Immature natural killer cell (primary cell): Measurements from ENCODE around the gene KRTAP10-9. TPM values are rescaled to one million over a fixed set of nuclear protein-coding genes. Genes with fewer than 3 reads are reported as not detected.
"Not testable (repeated sequence)": the region's sequence is repeated elsewhere in the genome, so short reads cannot be mapped to it uniquely, and the experiment has no call there.

Experiments used
- DNase-seq, 3 donors: peaks; one replicate each; pipeline ENCODE4 v3.0.0; 2022; ENCODE audit warnings: mixed read lengths in 1 of 3
- H3K27ac Mint-ChIP-seq, 6 donors: one replicate each; pipeline ENCODE4 v1.8.0; 2020; ENCODE audit warnings: mixed read lengths in 6 of 6, mild to moderate bottlenecking in 5 of 6, inconsistent platforms in 4 of 6, moderate library complexity in 3 of 6
- H3K27me3 Mint-ChIP-seq, 3 donors: one replicate each; pipeline ENCODE4 v1.8.0; 2020 to 2021; ENCODE audit warnings: low read depth in 3 of 3, mild to moderate bottlenecking in 3 of 3, mixed read lengths in 3 of 3, moderate library complexity in 3 of 3, inconsistent platforms in 1 of 3
- H3K36me3 Mint-ChIP-seq, 3 donors: one replicate each; pipeline ENCODE4 v1.8.0; 2020; ENCODE audit warnings: mixed read lengths in 3 of 3, inconsistent platforms in 2 of 3, mild to moderate bottlenecking in 2 of 3
- H3K4me1 Mint-ChIP-seq, 2 donors: one replicate each; pipeline ENCODE4 v1.8.0; 2020; ENCODE audit warnings: inconsistent platforms in 2 of 2, mild to moderate bottlenecking in 2 of 2, mixed read lengths in 2 of 2, moderate library complexity in 1 of 2
- H3K4me3 Mint-ChIP-seq, 5 donors: one replicate each; pipeline ENCODE4 v1.8.0; 2020; ENCODE audit warnings: mild to moderate bottlenecking in 5 of 5, mixed read lengths in 5 of 5, inconsistent platforms in 3 of 5, moderate library complexity in 3 of 5
- H3K9me3 Mint-ChIP-seq, 6 donors: one replicate each; pipeline ENCODE4 v1.8.0; 2020; ENCODE audit warnings: mild to moderate bottlenecking in 6 of 6, mixed read lengths in 6 of 6, inconsistent platforms in 4 of 6, moderate library complexity in 3 of 6
- polyA plus RNA-seq, 3 donors: library from polyadenylated mRNA; unstranded; fragments of 300-500 nt; fragmentation: Illumina TruSeq; gene quantifications; one replicate each; pipeline ENCODE4 v1.2.3, GENCODE V29; 2021

Gene KRTAP10-9
- polyA plus RNA-seq, 3 donors from 2014 or later: not detected

GRCh38 chr21:44657635-44658540 lies 31.0 kb downstream of the KRTAP10-9 start, which contains the start of gene KRTAP12-3:
Gene KRTAP12-3 (plus strand): TSS chr21:44657932. CDS start chr21:44657980, 48 bp downstream.
- Mint-ChIP-seq H3K4me1 (peaks cover 50 to 64% of the 10 kb centered on the region in 2 donors), H3K9me3 (peaks cover 6 to 18% (median 14%) of the 10 kb centered on the region in 6 donors), H3K36me3 (peaks cover 10 to 19% (median 12%) of the 10 kb centered on the region in 3 donors), H3K27ac (peak within 1 kb of the TSS; percentile 93 to 99 (median 97)), H3K4me3 (peak within 1 kb of the TSS; percentile 60 to 90 (median 72)), H3K27me3 (peaks cover 4 to 19% (median 15%) of the 10 kb centered on the region in 3 donors)
- DNase-seq: peak; percentile 76 to 86 (median 78)

- no peak for DNase-seq
- Mint-ChIP-seq H3K4me3 (peak overlapping the region; percentile 60 to 90 (median 72)), H3K9me3 (peaks cover 6 to 18% (median 14%) of the 10 kb centered on the region in 6 donors), H3K27me3 (peaks cover 4 to 20% (median 15%) of the 10 kb centered on the region in 3 donors), H3K36me3 (peaks cover 10 to 19% (median 12%) of the 10 kb centered on the region in 3 donors), H3K4me1 (peaks cover 50 to 63% of the 10 kb centered on the region in 2 donors), H3K27ac (peak overlapping the region; percentile 93 to 99 (median 97))
Observed at GRCh38 chr21:44658541-44658910, 31.6 kb downstream of the KRTAP10-9 start.

DNA sequence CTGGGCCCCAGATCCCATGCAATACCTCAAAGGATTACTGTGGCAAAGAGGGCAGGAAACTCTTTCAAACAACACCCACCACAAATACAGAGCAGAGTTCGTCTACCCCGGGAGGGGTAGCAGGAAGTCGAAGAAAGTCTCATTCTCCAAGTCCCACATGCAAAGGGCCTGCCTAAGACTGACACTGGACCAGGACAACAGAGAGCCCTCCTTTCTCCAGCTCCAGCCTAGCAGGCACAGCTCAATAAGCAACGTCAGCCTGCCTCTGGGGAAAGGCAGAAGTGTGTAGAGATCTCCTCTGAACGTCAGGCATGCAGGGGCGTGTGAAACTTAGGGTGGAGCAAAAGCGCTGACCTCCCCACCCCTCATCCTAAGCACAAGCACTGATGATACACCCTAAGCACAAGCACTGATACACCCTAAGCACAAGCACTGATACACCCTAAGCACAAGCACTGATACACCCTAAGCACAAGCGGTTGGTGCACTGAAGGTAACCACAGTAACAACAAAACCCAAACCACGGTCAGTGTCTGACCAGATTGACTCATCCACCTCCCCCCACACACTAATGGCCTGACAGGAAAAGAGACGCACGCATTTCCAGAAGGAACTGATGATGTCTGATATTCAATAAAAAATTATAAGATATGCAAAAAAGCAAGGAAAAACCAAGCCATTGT lies 32.2 kb downstream of the KRTAP10-9 start:
- Mint-ChIP-seq H3K27me3 (peaks cover 3 to 24% (median 15%) of the 10 kb centered on the region in 3 donors), H3K9me3 (peaks cover 6 to 18% (median 14%) of the 10 kb centered on the region in 6 donors), H3K4me3 (peak overlapping the region; percentile 60 to 90 (median 72)), H3K27ac (peak overlapping the region; percentile 93 to 99 (median 97)), H3K36me3 (peaks cover 10 to 19% (median 12%) of the 10 kb centered on the region in 3 donors), H3K4me1 (peaks cover 50 to 58% of the 10 kb centered on the region in 2 donors)
- peak; percentile 22 to 47 (median 38) for DNase-seq

GRCh38 chr21:44661567-44661966 lies 34.7 kb downstream of the KRTAP10-9 start:
- H3K4me1 Mint-ChIP-seq: peaks cover 34 to 35% of the 10 kb centered on the region in 2 donors
- H3K9me3 Mint-ChIP-seq: peaks cover 5 to 12% (median 9%) of the 10 kb centered on the region in 6 donors
- H3K27me3 Mint-ChIP-seq: peaks cover 3 to 26% (median 17%) of the 10 kb centered on the region in 3 donors
- not testable (repeated sequence) for H3K27ac Mint-ChIP-seq, DNase-seq, H3K4me3 Mint-ChIP-seq
- peaks cover 9 to 12% (median 9%) of the 10 kb centered on the region in 3 donors for H3K36me3 Mint-ChIP-seq

DNA sequence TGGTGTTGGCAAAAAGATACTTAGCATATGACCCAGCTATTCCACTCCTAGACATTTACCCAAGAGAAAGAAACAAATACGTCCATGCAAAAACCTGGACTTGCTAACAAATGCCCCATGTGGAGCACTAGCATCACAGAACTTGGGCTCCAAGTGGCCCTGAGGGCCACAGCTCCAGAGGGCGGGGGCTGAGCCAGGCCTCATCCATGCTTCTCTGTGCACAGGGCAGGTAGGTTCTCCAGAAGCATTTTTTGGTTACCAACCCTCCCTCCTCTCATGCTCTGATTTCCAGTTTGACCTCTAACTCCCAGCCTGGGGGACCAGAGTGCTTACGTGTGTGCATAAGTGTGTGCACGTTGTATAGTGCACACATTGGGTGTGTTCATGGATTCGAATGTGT lies 37.8 kb downstream of the KRTAP10-9 start:
- Mint-ChIP-seq H3K4me1 (peaks cover 3 to 4% of the 10 kb centered on the region in 2 donors), H3K9me3 (peaks cover 0 to 3% (median under 1%) of the 10 kb centered on the region in 6 donors), H3K36me3 (peaks cover 0 to 3% (median 3%) of the 10 kb centered on the region in 3 donors), H3K27me3 (peaks cover 2 to 16% (median 6%) of the 10 kb centered on the region in 3 donors), H3K4me3 (no peak overlapping the region), H3K27ac (no peak overlapping the region)
- DNase-seq: no peak

GRCh38 chr21:44666401-44667320 lies 39.8 kb downstream of the KRTAP10-9 start, which contains the start of gene KRTAP12-2:
Gene KRTAP12-2 (minus strand): TSS chr21:44666927. CDS start chr21:44666886, 41 bp downstream.
- DNase-seq: no peak
- Mint-ChIP-seq H3K9me3 (peaks cover 2 to 7% (median 5%) of the 10 kb centered on the region in 6 donors), H3K4me1 (peaks cover 0 to 2% of the 10 kb centered on the region in 2 donors), H3K36me3 (peaks cover 0 to 3% (median 3%) of the 10 kb centered on the region in 3 donors), H3K27ac (peak within 1 kb of the TSS in 1 of 6 donors; percentile 40), H3K27me3 (peaks cover 2 to 14% (median 6%) of the 10 kb centered on the region in 3 donors), H3K4me3 (no peak within 1 kb of the TSS)

GRCh38 chr21:44667612-44668011 lies 40.7 kb downstream of the KRTAP10-9 start:
- peaks cover 0 to 7% (median 3%) of the 10 kb centered on the region in 3 donors for H3K36me3 Mint-ChIP-seq
- H3K4me1 Mint-ChIP-seq: peaks cover 0 to 2% of the 10 kb centered on the region in 2 donors
- peaks cover 9 to 13% (median 11%) of the 10 kb centered on the region in 6 donors for H3K9me3 Mint-ChIP-seq
- no peak overlapping the region for H3K27ac Mint-ChIP-seq
- peaks cover 2 to 14% (median 10%) of the 10 kb centered on the region in 3 donors for H3K27me3 Mint-ChIP-seq
- no peak for DNase-seq
- H3K4me3 Mint-ChIP-seq: no peak overlapping the region

- Mint-ChIP-seq H3K4me3 (no peak overlapping the region), H3K4me1 (peaks cover 0 to 8% of the 10 kb centered on the region in 2 donors), H3K27me3 (peaks cover 2 to 21% (median 12%) of the 10 kb centered on the region in 3 donors), H3K36me3 (peaks cover 3 to 7% (median 7%) of the 10 kb centered on the region in 3 donors), H3K27ac (no peak overlapping the region), H3K9me3 (peaks cover 15 to 28% (median 21%) of the 10 kb centered on the region in 6 donors)
- DNase-seq: no peak
Observed at GRCh38 chr21:44670642-44671432, 43.9 kb downstream of the KRTAP10-9 start.

DNA sequence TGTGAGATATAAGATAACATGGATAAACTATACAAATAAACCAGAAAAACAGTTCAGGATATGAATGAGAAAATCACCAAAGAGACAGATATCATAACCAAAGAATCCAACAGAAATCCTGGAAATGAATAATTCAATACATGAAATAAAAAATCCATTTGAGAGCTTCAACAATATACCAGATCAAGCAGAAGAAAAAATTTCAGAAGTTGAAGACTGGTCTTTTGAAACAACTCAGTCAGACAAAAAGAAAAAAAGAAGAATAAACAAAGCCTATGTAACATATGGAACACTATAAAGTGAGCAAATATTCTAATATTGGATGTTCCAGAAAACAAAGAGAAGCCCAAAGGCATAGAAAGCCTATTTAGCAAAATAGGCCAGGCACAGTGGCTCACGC lies 45.0 kb downstream of the KRTAP10-9 start:
- Mint-ChIP-seq H3K9me3 (peaks cover 15 to 28% (median 21%) of the 10 kb centered on the region in 6 donors), H3K4me1 (peaks cover 0 to 8% of the 10 kb centered on the region in 2 donors), H3K36me3 (peaks cover 3 to 8% (median 7%) of the 10 kb centered on the region in 3 donors), H3K27ac (no peak overlapping the region), H3K4me3 (no peak overlapping the region), H3K27me3 (peaks cover 2 to 18% (median 10%) of the 10 kb centered on the region in 3 donors)
- DNase-seq: no peak

- DNase-seq: no peak
- Mint-ChIP-seq H3K36me3 (peaks cover 0 to 8% (median 0%) of the 10 kb centered on the region in 3 donors), H3K4me3 (no peak overlapping the region), H3K9me3 (peaks cover 4 to 13% (median 7%) of the 10 kb centered on the region in 6 donors), H3K27ac (no peak overlapping the region), H3K27me3 (peaks cover 3 to 20% (median 5%) of the 10 kb centered on the region in 3 donors), H3K4me1 (peaks cover 0 to 7% of the 10 kb centered on the region in 2 donors)
Observed at GRCh38 chr21:44677881-44678280, 51.0 kb downstream of the KRTAP10-9 start.
